Measurements from ENCODE around the gene GK.
A peak's percentile ranks its signal among the peaks of the same experiment; 100 is the strongest.
"Not testable (repeated sequence)": the region's sequence is repeated elsewhere in the genome, so short reads cannot be mapped to it uniquely, and the experiment has no call there.

Gene GK

GRCh38 chrX:30654386-30654785, 1.2 kb downstream of the GK start:
- DNase-seq (ENCODE audit: low read depth) = not testable (repeated sequence)

DNA sequence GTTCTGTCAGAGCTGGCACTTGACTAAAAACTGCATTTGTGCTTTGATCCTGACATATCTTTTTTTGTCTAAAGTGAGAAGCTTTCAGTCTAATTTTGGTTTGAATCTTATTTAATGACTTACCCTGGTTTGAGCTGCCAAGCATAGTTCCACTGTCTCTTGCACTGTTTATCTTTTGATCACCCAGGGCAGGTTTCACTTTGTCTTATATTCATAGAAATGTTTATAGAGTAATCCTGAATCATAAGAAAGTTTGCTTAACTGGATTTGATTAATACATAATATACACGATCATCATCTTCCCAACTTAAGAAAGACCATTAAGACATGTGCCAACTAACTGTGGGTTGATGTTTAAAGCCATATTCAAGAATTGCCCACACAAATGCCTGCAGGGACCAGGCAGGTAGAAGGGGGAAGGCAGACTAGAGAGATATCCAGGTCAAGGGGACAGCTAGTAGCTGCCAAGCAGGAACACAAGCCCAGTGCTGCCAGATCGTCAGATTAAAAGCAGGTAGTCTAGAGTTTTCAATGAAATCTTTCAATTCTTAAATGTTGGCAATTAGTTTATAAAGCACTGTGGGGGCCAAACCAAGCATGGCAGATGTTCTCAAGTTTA, 1.9 kb downstream of the GK start:
- DNase-seq (ENCODE audit: low read depth) = no peak

DNA sequence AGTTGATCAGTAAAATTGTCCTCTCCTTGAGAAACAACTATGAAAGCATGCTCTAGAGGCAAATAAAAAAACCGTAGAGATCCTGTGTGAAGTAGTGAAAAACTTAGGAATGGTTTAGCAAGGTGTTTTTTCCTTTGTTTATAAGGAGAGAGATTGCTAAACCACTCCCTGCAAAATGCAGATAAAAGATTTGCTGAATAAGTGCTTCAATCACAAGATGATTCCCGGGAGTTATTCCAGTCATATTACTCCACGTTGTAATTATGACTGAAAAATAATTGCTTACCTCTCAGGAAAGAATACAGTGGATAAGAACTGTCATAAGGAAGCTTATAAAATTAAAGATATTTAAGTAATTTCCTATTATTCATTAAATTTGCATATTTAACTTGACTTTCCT, 2.8 kb downstream of the GK start:
- DNase-seq (ENCODE audit: low read depth) = no peak

DNA sequence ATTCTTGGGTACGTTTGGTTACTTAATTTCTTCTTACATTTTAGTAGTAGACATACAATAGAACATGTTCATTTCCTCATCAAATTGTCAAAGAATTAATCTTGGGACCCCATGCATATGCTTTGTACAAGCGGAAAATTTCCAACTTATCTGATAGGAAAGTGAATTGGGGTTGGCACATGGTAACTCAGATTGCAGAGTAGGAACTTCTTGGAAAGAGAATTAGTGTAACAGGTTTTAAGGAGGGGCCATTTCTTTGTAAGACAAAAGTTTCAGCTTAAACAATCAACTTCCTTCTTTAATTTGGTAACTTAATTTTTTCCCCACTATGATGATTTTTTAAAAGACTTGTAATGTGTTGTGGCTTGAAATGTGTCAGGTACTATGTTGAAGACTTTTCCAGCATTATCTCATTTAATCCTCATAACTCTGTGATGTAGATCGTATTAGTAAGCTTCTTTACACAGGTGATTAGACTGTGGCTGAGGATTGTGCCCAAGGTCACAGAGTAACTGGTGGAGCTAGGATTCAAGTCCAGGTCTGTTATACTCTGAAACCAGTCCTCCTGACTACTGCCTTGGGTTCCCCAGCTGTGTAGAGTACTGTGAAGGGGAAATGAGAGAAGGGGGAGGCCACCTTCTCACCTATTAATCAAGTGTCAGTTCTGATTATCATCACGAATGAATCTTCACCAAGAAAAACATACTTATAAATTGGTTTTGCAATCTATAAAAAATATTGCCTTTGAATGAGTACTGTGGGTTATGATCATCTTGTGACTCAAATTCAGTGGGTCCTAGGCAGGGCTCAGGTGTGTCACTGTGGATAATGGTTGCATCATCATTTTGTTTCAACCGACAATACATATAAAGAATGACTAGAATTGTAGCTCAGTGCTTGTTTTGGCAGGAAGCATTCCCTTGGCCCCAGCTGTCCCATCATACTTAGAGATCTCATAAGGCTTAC, 4.3 kb downstream of the GK start:
- DNase-seq (ENCODE audit: low read depth) = no peak

DNA sequence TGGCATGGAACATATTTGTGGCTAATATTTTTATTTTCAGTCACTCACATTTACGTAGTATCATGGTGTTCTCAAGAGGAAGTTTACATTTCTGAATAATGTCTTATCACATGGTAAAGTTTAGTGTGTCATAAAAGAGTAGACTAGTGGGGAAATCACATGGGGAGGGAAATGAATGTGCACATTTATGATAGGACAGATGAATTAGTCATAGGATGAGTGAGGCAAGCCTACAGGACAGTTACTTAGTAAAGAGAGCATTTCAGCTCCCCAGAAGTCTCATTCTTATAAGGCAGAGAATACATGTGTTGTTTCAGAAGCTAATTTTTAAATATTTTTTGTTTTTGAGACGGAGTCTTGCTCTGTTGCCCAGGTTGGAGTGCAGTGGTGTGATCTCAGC, 6.2 kb downstream of the GK start:
- peak; percentile 49 for DNase-seq (ENCODE audit: low read depth)

- no peak for DNase-seq (ENCODE audit: low read depth)
Measured at GRCh38 chrX:30661228-30661627, 8.0 kb downstream of the GK start.

- no peak for DNase-seq (ENCODE audit: low read depth)
Measured at GRCh38 chrX:30663322-30663721, 10.1 kb downstream of the GK start.

DNA sequence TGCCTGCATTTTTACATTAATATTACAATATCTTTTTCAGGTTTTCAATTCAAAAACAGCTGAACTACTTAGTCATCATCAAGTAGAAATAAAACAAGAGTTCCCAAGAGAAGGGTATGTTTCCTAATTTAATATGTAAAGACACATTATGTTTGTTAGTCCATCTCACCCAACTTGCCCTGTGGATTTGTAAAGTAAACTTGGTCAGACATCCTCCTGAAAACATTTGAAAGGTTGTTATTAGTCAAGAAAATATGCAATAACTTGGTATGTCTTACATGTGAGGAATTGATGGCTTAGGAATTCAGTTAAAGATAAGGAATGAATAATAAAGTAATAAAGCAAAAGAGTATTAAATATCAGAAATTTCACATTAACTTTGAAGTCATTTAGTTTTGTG, 12.2 kb downstream of the GK start:
- no peak for DNase-seq (ENCODE audit: low read depth)

DNA sequence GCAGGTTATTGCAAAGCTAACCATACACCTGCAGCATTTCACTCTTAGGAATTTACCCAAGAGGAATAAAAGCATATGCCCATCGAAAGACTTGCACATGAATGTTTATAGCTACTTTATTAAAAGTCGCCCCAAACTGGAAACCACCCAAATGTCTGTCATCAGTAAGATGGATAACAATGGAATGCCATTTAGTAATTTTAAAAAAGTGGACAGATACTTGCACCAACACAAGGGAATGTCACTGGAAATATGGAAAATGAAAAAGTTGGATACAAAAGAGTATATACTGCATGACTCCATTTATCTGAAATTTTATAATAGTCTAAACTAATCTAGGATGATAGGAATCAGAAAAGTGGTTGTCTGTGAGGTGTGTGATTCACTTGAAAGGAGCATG, 12.9 kb downstream of the GK start:
- DNase-seq (ENCODE audit: low read depth) = no peak

DNA sequence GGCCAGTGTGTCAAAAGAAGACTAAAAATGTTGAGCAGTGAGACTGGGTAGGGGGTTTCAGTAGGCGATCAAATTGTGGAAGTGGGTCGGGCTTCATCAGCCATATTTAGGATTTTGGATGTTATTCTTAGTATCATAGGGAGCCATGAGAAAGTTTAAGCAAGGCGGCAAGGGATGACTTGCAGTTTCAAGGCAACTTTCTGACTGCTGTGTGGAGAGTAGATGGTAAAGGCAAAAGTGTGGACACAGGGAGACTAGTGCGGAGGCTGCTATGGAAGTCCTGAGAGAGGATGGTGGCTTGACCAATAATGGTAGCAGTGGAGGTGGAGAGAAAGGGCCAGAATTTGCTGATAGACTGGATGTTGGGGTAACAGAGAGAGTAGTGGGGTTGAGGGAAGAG, 15.4 kb downstream of the GK start:
- DNase-seq (ENCODE audit: low read depth) = no peak

DNA sequence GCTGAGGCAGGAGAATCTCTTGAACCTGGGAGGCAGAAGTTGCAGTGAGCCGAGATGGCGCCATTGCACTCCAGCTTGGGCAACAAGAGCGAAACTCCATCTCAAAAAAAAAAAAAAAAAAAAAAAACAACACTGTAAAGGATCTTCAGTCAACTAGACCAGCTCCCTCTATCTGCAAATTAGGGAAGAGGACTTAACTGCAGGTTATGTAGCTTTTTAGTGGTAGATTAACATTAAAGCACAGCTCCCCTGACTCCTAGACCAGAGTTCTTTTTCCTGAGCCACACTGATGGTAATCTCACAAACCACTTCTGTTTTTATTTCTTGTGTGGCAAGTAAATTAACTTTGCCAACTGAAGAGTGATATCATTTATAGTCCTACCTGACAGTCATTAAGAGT, 18.0 kb downstream of the GK start:
- DNase-seq (ENCODE audit: low read depth) = not testable (repeated sequence)

- no peak for DNase-seq (ENCODE audit: low read depth)
Measured at GRCh38 chrX:30673127-30673796, 20.0 kb downstream of the GK start.

DNA sequence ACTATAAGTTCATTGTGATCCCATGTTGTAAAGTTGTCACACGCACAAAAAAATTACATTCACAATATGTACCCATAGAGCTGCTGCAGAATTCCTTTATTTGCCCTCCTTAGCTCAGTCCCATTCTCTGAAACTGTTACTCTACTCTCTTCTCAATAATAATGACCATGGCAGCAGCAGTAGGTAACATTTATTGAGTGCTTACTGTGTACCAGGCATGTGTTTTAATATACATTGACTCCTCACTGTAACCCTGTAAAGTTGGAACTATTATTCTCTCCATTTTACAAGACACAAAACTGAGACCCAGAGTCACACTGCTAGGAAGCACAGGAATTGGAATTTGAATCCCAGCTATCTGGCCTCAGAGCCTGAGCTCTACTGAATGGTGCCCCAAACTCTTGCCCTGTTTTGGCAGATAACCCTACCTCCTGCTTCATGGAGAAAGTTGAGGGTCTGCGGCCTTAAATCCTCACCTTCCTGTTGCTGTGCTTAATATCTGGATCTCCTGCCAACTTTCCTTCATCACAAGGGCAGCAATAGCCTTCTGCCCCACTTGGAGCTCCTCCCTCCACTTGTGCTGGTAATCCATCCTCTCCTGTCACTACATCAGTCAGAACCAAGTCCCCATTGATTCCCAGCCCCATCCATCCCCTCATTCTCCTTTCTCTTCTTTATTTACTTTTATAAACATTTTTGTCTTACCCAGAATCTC, 20.8 kb downstream of the GK start:
- no peak for DNase-seq (ENCODE audit: low read depth)

DNA sequence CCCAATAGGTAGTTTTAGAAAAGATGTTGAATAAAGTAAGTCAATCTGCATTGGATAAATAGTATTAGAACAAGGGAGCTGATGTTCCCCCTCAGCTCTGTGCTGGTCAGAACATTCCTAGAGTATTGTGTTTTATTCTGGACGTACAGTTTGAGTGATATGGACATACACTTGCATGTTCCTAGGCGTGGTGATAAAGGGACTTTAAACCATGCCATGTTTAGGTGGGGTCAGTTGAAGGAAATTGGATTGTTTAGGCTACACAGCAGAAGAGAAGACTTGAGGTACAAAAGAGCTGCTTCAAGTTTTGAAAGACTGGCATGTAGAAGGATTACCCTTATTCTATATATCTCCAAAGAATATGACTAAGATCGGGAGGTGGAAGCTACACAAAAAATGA, 21.6 kb downstream of the GK start:
- DNase-seq (ENCODE audit: low read depth) = no peak

DNA sequence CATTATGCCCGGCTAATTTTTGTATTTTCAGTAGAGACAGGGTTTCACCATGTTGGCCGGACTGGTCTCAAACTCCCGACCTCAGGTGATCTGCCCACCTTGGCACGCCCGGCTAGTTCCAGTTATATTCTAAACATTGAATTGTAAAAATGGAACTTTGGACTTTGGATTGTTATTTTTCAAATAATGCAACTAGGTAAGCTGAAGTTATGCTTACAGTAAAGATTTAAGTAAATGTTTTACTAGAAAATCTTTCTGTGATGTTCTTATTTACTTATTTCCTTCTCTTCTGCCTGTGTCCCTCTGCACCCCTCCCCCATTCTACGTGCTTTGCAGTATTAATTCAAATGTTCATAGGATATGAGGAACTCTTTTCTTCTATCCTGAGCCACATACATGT, 26.1 kb downstream of the GK start:
- no peak for DNase-seq (ENCODE audit: low read depth)

DNA sequence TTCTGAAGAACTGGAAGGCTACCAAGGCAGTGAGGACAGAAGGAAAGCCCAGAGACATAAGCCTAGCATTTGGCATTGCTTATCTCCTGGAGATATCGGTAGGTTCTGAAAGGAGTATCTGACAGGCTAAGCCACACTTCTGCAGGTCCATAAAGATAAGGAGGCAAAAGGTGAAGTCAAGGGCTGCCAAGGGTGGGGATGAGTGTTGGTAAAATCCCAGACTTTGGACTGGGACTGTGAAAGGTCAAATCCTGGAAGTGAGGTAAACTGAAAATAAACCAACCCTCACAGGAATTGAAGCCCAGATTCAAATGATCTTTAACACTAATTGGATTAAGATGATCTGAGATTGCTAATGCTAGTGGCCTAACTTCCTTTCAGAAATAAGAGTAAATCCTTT, 27.4 kb downstream of the GK start:
- DNase-seq (ENCODE audit: low read depth) = no peak

GRCh38 chrX:30688641-30689040, 35.4 kb downstream of the GK start:
- no peak for DNase-seq (ENCODE audit: low read depth)

DNA sequence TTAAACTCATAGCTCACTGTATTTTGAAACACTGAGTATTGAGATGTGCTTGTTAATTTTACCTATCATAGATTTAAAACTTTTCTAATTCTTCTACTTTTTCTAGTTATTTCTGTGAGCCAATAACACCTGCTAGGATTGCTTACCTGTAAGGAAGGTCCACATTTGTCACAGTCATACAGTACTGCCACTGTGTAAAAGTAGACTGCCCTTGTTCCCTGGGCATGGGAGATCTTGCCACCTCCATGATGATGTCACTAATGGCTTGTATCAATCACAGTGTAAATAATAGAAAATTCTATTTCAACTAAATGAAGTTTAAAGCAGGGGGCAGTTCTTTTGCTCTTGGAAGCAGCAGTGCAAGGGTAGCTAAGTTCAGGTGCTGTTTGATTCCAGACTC, 35.9 kb downstream of the GK start:
- DNase-seq (ENCODE audit: low read depth) = no peak

DNA sequence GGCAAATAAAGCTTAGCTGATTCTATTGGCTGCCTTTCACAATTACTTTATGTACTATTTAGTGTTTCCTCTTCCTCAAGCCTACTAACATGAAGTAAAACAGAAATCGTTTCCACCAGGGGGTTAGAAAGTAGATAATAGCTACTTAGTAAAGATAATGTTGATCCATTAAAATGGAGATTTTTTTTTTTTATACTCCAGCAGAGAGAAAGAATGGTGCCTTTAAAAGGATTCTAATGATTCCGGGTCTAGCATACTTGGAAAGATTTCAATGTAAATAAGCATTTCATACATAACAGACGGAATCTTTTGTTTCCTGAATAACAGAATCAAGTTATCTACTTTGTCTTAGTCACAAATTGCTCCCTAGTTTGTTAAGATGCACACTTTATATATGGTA, 37.1 kb downstream of the GK start:
- DNase-seq (ENCODE audit: low read depth) = no peak

- DNase-seq (ENCODE audit: low read depth) = no peak
Measured at GRCh38 chrX:30693999-30694650, 40.9 kb downstream of the GK start.

- DNase-seq (ENCODE audit: low read depth) = peak; percentile 55
Measured at GRCh38 chrX:30702736-30703135, 49.5 kb downstream of the GK start.

DNA sequence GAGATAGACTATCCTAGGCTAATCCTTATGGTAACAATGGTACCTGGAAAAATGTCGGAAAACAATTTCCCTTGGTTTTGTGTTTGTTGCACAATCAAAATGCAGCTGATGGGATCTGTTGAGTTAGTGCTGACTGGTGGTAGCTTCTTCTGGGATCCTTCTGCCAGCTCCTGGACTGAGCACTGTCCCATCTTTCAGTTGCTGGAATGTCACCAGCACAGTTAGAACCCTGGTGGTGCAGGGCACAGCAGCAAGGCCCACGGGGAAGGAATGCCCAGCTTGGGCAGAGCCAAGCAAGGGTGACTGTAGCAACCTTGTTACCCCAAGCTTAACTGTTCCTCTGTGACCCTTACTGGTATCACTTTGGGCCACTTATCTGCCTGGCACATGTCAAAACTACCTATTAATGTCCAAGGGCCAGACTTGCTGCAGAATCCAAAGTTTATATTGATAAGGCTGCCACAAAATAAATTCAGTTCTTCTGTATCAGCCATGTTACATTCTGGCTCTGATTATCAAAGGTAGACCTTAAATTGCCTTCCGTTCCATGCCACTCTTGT, 53.1 kb downstream of the GK start:
- DNase-seq (ENCODE audit: low read depth) = no peak
